T-cell (primary cell): ENCODE measurements around the gene SREBF2. TPM values are rescaled to one million over a fixed set of nuclear protein-coding genes. Genes with fewer than 3 reads are reported as not detected.

Source experiments
- ATAC-seq, 4 experiments: fragments of 200-7000 bp in 3 of 4; fragments of 150-1000 bp in 1 of 4; cut with Tn5 transposase; replicated peaks in 1 of 4; 1 replicate in 3 of 4; 2 replicates in 1 of 4; pipeline ENCODE4 v1.10.0; 2021; ENCODE audit warnings: moderate library complexity in 3 of 4, mild to moderate bottlenecking in 2 of 4, moderate number of reproducible peaks in 1 of 4
- CTCF ChIA-PET, 2 donors: fragments of 300-600 bp; sonication (Branson Sonifier 250); formaldehyde crosslinking; loops; one replicate each; lab custom pipeline; 2022; ENCODE audit warnings: antibody characterized with exemption in 2 of 2; lab: Charles Lee
- POLR2A ChIA-PET, 2 donors: fragments of 300-600 bp; sonication (Branson Sonifier 250); formaldehyde crosslinking; loops; one replicate each; lab custom pipeline; 2022; ENCODE audit warnings: antibody characterized with exemption in 2 of 2; lab: Charles Lee
- DNase-seq, 35 experiments: peaks; one replicate each; pipeline versions ENCODE4 v3.0.0 to v3.0.0-alpha.2; 2013 to 2023
- H3K27ac ChIP-seq: one replicate; pipeline ENCODE4 v1.5.1; 2013; ENCODE audit warnings: low read length
- H3K27me3 ChIP-seq, 2 experiments: replicated peaks in 1 of 2; 1 replicate in 1 of 2; 2 replicates in 1 of 2; pipeline versions ENCODE4 v1.6.1 to v1.7.0; 2013; ENCODE audit warnings: low read length in 1 of 2, mixed read lengths in 1 of 2; ENCODE audit not compliant: control insufficient read depth in 2 of 2, insufficient read depth in 2 of 2; ENCODE audit errors: extremely low read depth in 1 of 2
- H3K36me3 ChIP-seq, 2 donors: 1 replicate in 1 of 2; 2 replicates in 1 of 2; pipeline versions ENCODE4 v1.6.1 to v1.7.0; 2013; ENCODE audit warnings: low read length in 1 of 2; ENCODE audit not compliant: control insufficient read depth in 2 of 2, insufficient read depth in 1 of 2; ENCODE audit errors: extremely low read depth in 1 of 2
- H3K4me1 ChIP-seq, 2 experiments: 1 replicate in 1 of 2; 2 replicates in 1 of 2; pipeline versions ENCODE4 v1.6.1 to v1.7.0; 2013; ENCODE audit warnings: low read length in 2 of 2, mixed read lengths in 1 of 2; ENCODE audit not compliant: insufficient read depth in 2 of 2, control insufficient read depth in 1 of 2; ENCODE audit errors: extremely low read depth in 1 of 2
- H3K4me3 ChIP-seq, 2 donors: 1 replicate in 1 of 2; 2 replicates in 1 of 2; pipeline versions ENCODE4 v1.5.1 to v1.7.0; 2013; ENCODE audit warnings: mild to moderate bottlenecking in 2 of 2, low read length in 1 of 2, moderate library complexity in 1 of 2; ENCODE audit not compliant: control insufficient read depth in 1 of 2; ENCODE audit errors: extremely low read depth in 1 of 2
- H3K9me3 ChIP-seq: 2 replicates; pipeline ENCODE4 v1.7.0; 2013
- H3K27ac Mint-ChIP-seq, 2 donors: one replicate each; pipeline ENCODE4 v1.8.0; 2020 to 2021; ENCODE audit warnings: mild to moderate bottlenecking in 2 of 2, mixed read lengths in 2 of 2
- H3K27me3 Mint-ChIP-seq, 2 donors: one replicate each; pipeline ENCODE4 v1.8.0; 2021 to 2022; ENCODE audit warnings: mixed read lengths in 2 of 2
- H3K36me3 Mint-ChIP-seq: one replicate; pipeline ENCODE4 v1.8.0; 2021; ENCODE audit warnings: mixed read lengths
- H3K4me1 Mint-ChIP-seq, 3 donors: one replicate each; pipeline ENCODE4 v1.8.0; 2020 to 2022; ENCODE audit warnings: mixed read lengths in 3 of 3, mild to moderate bottlenecking in 1 of 3
- H3K4me3 Mint-ChIP-seq, 3 donors: one replicate each; pipeline ENCODE4 v1.8.0; 2020 to 2022; ENCODE audit warnings: mild to moderate bottlenecking in 3 of 3, mixed read lengths in 3 of 3, moderate library complexity in 3 of 3
- H3K9me3 Mint-ChIP-seq, 3 donors: one replicate each; pipeline ENCODE4 v1.8.0; 2020 to 2022; ENCODE audit warnings: mixed read lengths in 3 of 3
- WGBS: methylation state at CpG from one replicate; pipeline ENCODE4 v1.1.5; 2013; ENCODE audit warnings: missing lambda C conversion rate; ENCODE audit not compliant: insufficient coverage; 5-methylcytosine and 5-hydroxymethylcytosine counted together
- total RNA-seq, 35 experiments: library from RNA in 6 of 35; stranded (reverse) in 6 of 35; fragments of 120-200 nt in 1 of 35; gene quantifications; one replicate each; pipeline versions ENCODE4 v1.2.1 to v1.2.4 and lab custom pipeline; 2013 to 2026

Gene SREBF2
- total RNA-seq, 5 donors from 2014 or later (not counting 1 experiment from before 2014, with no cell fraction given), result 71.9 to 128 (median 112) TPM

- H3K4me1 ChIP-seq, result peaks cover 13 to 29% of the 10 kb centered on the region in 2 experiments
- no peak overlapping the region for H3K27ac ChIP-seq
- Mint-ChIP-seq H3K9me3 (no peaks in the 10 kb centered on the region), H3K27ac (peak overlapping the region in 1 of 2 donors; percentile 45), H3K4me1 (peaks cover 22 to 24% (median 22%) of the 10 kb centered on the region in 3 donors), H3K36me3 (peaks cover 10% of the 10 kb centered on the region), H3K4me3 (no peak overlapping the region), H3K27me3 (peaks cover 4 to 6% of the 10 kb centered on the region in 2 donors)
- ChIA-PET CTCF (no interaction called here), POLR2A (no interaction called here)
- H3K9me3 ChIP-seq, result no peaks in the 10 kb centered on the region
- DNase-seq (no peak), ATAC-seq (no peak)
- 95% methylated on average over 8 of the region's 23 CpGs for WGBS
- peaks cover 24 to 26% of the 10 kb centered on the region in 2 donors for H3K36me3 ChIP-seq
- no peak overlapping the region for H3K4me3 ChIP-seq
- H3K27me3 ChIP-seq, result peaks cover 0 to 14% of the 10 kb centered on the region in 2 experiments
Observed at GRCh38 chr22:41905411-41906202, 72.7 kb downstream of the SREBF2 start.

- Mint-ChIP-seq H3K4me1 (peaks cover 24 to 30% (median 27%) of the 10 kb centered on the region in 3 donors), H3K36me3 (peaks cover 10% of the 10 kb centered on the region), H3K9me3 (no peaks in the 10 kb centered on the region), H3K27ac (no peak overlapping the region), H3K4me3 (no peak overlapping the region), H3K27me3 (peaks cover 11 to 13% of the 10 kb centered on the region in 2 donors)
- DNase-seq (no peak), ATAC-seq (no peak)
- ChIA-PET POLR2A (no interaction called here), CTCF (no interaction called here)
- Histone ChIP-seq H3K36me3 (peaks cover 20 to 24% of the 10 kb centered on the region in 2 donors), H3K27me3 (peaks cover 0 to 26% of the 10 kb centered on the region in 2 experiments), H3K27ac (no peak overlapping the region), H3K4me3 (no peak overlapping the region), H3K4me1 (peaks cover 19 to 37% of the 10 kb centered on the region in 2 experiments), H3K9me3 (no peaks in the 10 kb centered on the region)
- WGBS, result 90% methylated on average over 3 of the region's 5 CpGs
Observed at GRCh38 chr22:41906822-41907221, 73.9 kb downstream of the SREBF2 start.

- CTCF ChIA-PET, result interaction anchor here (0.5 to 1.5 kb wide), 5 partner anchors 19 to 139 kb away, joined by 3 to 7 read pairs (median 3); partner anchors contain the start of genes SREBF2 (in 1 of the 2) and TNFRSF13C (in 1 of the 2)
- peaks cover 18 to 22% of the 10 kb centered on the region in 2 donors for H3K36me3 ChIP-seq
- DNase-seq (no peak), ATAC-seq (peak in 1 of 4 experiments; percentile 4)
- WGBS, result 87% methylated on average over 6 of the region's 10 CpGs
- peaks cover 19 to 22% of the 10 kb centered on the region in 2 donors for H3K27me3 Mint-ChIP-seq
- peaks cover 10% of the 10 kb centered on the region for H3K36me3 Mint-ChIP-seq
- POLR2A ChIA-PET, result interaction anchor here in 1 of 2 donors (0.7 kb wide), 1 partner anchor 28 kb away, joined by 5 read pairs; no protein-coding TSS in a partner anchor
- H3K9me3 ChIP-seq, result no peaks in the 10 kb centered on the region
- peak overlapping the region in 1 of 3 donors; percentile 62 for H3K4me3 Mint-ChIP-seq
- no peak overlapping the region for H3K27ac ChIP-seq
- H3K4me1 Mint-ChIP-seq, result peaks cover 25 to 30% (median 29%) of the 10 kb centered on the region in 3 donors
- H3K4me3 ChIP-seq, result no peak overlapping the region
- H3K27ac Mint-ChIP-seq, result peak overlapping the region; percentile 66 to 81
- H3K9me3 Mint-ChIP-seq, result no peaks in the 10 kb centered on the region
- peaks cover 19 to 37% of the 10 kb centered on the region in 2 experiments for H3K4me1 ChIP-seq
- H3K27me3 ChIP-seq, result peaks cover 0 to 35% of the 10 kb centered on the region in 2 experiments
Observed at GRCh38 chr22:41907436-41908401, 74.8 kb downstream of the SREBF2 start.

- Histone ChIP-seq H3K4me3 (no peak overlapping the region), H3K9me3 (no peaks in the 10 kb centered on the region), H3K27me3 (peaks cover 2 to 45% of the 10 kb centered on the region in 2 experiments), H3K4me1 (peaks cover 19 to 37% of the 10 kb centered on the region in 2 experiments), H3K27ac (peak overlapping the region; percentile 19), H3K36me3 (peaks cover 11 to 15% of the 10 kb centered on the region in 2 donors)
- peak; percentile 26 to 41 (median 31) for ATAC-seq
- POLR2A ChIA-PET, result interaction anchor here in 1 of 2 donors (0.7 kb wide), 1 partner anchor 27 kb away, joined by 5 read pairs; no protein-coding TSS in a partner anchor
- H3K27me3 Mint-ChIP-seq, result peaks cover 27 to 30% of the 10 kb centered on the region in 2 donors
- peak overlapping the region; percentile 55 to 81 for H3K27ac Mint-ChIP-seq
- WGBS, result 68% methylated on average over 13 of the region's 14 CpGs
- H3K4me1 Mint-ChIP-seq, result peaks cover 27 to 31% (median 30%) of the 10 kb centered on the region in 3 donors
- H3K4me3 Mint-ChIP-seq, result peak overlapping the region; percentile 34 to 62 (median 53)
- peaks cover 10% of the 10 kb centered on the region for H3K36me3 Mint-ChIP-seq
- CTCF ChIA-PET, result interaction anchor here in 1 of 2 donors (0.5 to 1.5 kb wide), 4 partner anchors 32 to 138 kb away, joined by 3 to 7 read pairs (median 4); partner anchors contain the start of gene SREBF2
- peak in 2 of 35 experiments; percentile 18 to 53 for DNase-seq
- no peaks in the 10 kb centered on the region for H3K9me3 Mint-ChIP-seq
Observed at GRCh38 chr22:41908411-41909309, 75.8 kb downstream of the SREBF2 start.

- H3K4me3 Mint-ChIP-seq, result peak overlapping the region; percentile 31 to 62 (median 47)
- ATAC-seq, result no peak
- Histone ChIP-seq H3K9me3 (no peaks in the 10 kb centered on the region), H3K4me3 (no peak overlapping the region), H3K4me1 (peaks cover 19 to 44% of the 10 kb centered on the region in 2 experiments), H3K27me3 (peaks cover 2 to 48% of the 10 kb centered on the region in 2 experiments), H3K27ac (no peak overlapping the region), H3K36me3 (peaks cover 11 to 12% of the 10 kb centered on the region in 2 donors)
- H3K27ac Mint-ChIP-seq, result no peak overlapping the region
- H3K27me3 Mint-ChIP-seq, result peaks cover 27 to 30% of the 10 kb centered on the region in 2 donors
- ChIA-PET CTCF (interaction anchor here in 1 of 2 donors (1.0 kb wide), 1 partner anchor 16 kb away, joined by 5 read pairs; no protein-coding TSS in a partner anchor), POLR2A (no interaction called here)
- peaks cover 6% of the 10 kb centered on the region for H3K36me3 Mint-ChIP-seq
- WGBS, result 38% methylated on average over 54 of the region's 55 CpGs
- H3K4me1 Mint-ChIP-seq, result peaks cover 27 to 31% (median 30%) of the 10 kb centered on the region in 3 donors
- no peaks in the 10 kb centered on the region for H3K9me3 Mint-ChIP-seq
- no peak for DNase-seq
Observed at GRCh38 chr22:41909310-41910049, 76.6 kb downstream of the SREBF2 start.
